H1 (cell line): ENCODE results near the gene IPO13. TPM values are rescaled to one million over a fixed set of nuclear protein-coding genes. Genes with fewer than 3 reads are reported as not detected.

ENCODE experiments used
- ASH2L ChIP-seq: fragments of 200-600, 300-600 bp; sonication (generic); IDR thresholded peaks from one replicate; pipeline ENCODE4 v1.7.1; 2017; ENCODE audit warnings: low read length
- BACH1 ChIP-seq: IDR thresholded peaks from 2 replicates; pipeline ENCODE4 v1.6.1; 2012; ENCODE audit warnings: low read length, improper control_type of control experiment
- BCL11A ChIP-seq, 2 experiments: IDR thresholded peaks; one replicate each; pipeline ENCODE4 v1.6.1; 2011; ENCODE audit warnings: low read depth in 2 of 2, low read length in 2 of 2, mild to moderate bottlenecking in 2 of 2
- BRCA1 ChIP-seq: IDR thresholded peaks from 2 replicates; pipeline ENCODE4 v1.6.1; 2012; ENCODE audit warnings: low read depth, low read length, improper control_type of control experiment
- CBX5 ChIP-seq: fragments of 300-800, 300-1000 bp; sonication (generic); IDR thresholded peaks from 2 replicates; pipeline ENCODE4 v1.7.1; 2016; ENCODE audit warnings: antibody characterized with exemption, low read length, low read depth
- CBX8 ChIP-seq: fragments of 300-800, 300-1000 bp; sonication (generic); IDR thresholded peaks from 2 replicates; pipeline ENCODE4 v1.7.1; 2016; ENCODE audit warnings: low read depth, low read length, borderline replicate concordance
- EGR1 ChIP-seq: IDR thresholded peaks from 2 replicates; pipeline ENCODE4 v1.6.1; 2011; ENCODE audit warnings: low read depth, low read length, borderline replicate concordance
- FOSL1 ChIP-seq: IDR thresholded peaks from 2 replicates; pipeline ENCODE4 v1.6.1; 2011; ENCODE audit warnings: mild to moderate bottlenecking, low read depth, low read length, moderate library complexity; ENCODE audit not compliant: insufficient read depth
- HDAC2 ChIP-seq, 2 experiments: fragments of 300-600 bp in 1 of 2; sonication (generic) in 1 of 2; IDR thresholded peaks; 2 replicates each; pipeline ENCODE4 v1.6.1; 2011 to 2012; ENCODE audit warnings: low read depth in 2 of 2, low read length in 2 of 2, mild to moderate bottlenecking in 2 of 2, moderate library complexity in 2 of 2, borderline replicate concordance in 1 of 2, inconsistent platforms in 1 of 2
- JUN ChIP-seq: IDR thresholded peaks from 2 replicates; pipeline ENCODE4 v1.6.1; 2011; ENCODE audit warnings: low read depth, mild to moderate bottlenecking, improper control_type of control experiment, low read length
- POLR2A ChIP-seq, 2 experiments: IDR thresholded peaks; 1 replicate in 1 of 2; 2 replicates in 1 of 2; pipeline ENCODE4 v1.6.1; 2011; ENCODE audit warnings: low read depth in 2 of 2, low read length in 2 of 2, mild to moderate bottlenecking in 2 of 2; ENCODE audit errors: control extremely low read depth in 1 of 2
- POU5F1 ChIP-seq: IDR thresholded peaks from 2 replicates; pipeline ENCODE4 v1.6.1; 2011; ENCODE audit warnings: low read depth, mild to moderate bottlenecking, low read length, moderate library complexity
- RAD21 ChIP-seq, 2 experiments: IDR thresholded peaks in 1 of 2; conservative IDR thresholded peaks in 1 of 2; 2 replicates each; pipeline ENCODE4 v1.6.1; 2011; ENCODE audit warnings: low read depth in 2 of 2, low read length in 2 of 2, improper control_type of control experiment in 1 of 2, inconsistent platforms in 1 of 2, mild to moderate bottlenecking in 1 of 2, moderate library complexity in 1 of 2
- RNF2 ChIP-seq: fragments of 200-900, 300-1000 bp; sonication (generic); IDR thresholded peaks from 2 replicates; pipeline ENCODE4 v1.7.1; 2016; ENCODE audit warnings: borderline replicate concordance, low read depth, mild to moderate bottlenecking, antibody characterized with exemption, low read length; ENCODE audit not compliant: poor library complexity, severe bottlenecking; ENCODE audit errors: missing control alignments
- SIN3A ChIP-seq, 2 experiments: IDR thresholded peaks in 1 of 2; conservative IDR thresholded peaks in 1 of 2; 2 replicates each; pipeline ENCODE4 v1.6.1; 2011 to 2012; ENCODE audit warnings: low read length in 2 of 2, improper control_type of control experiment in 1 of 2, low read depth in 1 of 2, mild to moderate bottlenecking in 1 of 2
- SUZ12 ChIP-seq: fragments of 200-600 bp; sonication (generic); IDR thresholded peaks from 2 replicates; pipeline ENCODE4 v1.6.1; 2012; ENCODE audit warnings: mild to moderate bottlenecking, inconsistent platforms, low read length, moderate library complexity, mixed read lengths
- TBP ChIP-seq: IDR thresholded peaks from 2 replicates; pipeline ENCODE4 v1.6.1; 2011; ENCODE audit warnings: low read depth, low read length, improper control_type of control experiment
- TEAD4 ChIP-seq: IDR thresholded peaks from 2 replicates; pipeline ENCODE4 v1.6.1; 2012; ENCODE audit warnings: low read depth, low read length, inconsistent platforms, mixed read lengths
- polyA plus RNA-seq, 7 experiments: library from polyadenylated mRNA; depleted of rRNA in 3 of 7; stranded (reverse) in 5 of 7; unstranded in 2 of 7; fragments of >200 nt in 5 of 7; fragments of 200-250 nt in 2 of 7; gene quantifications; 1 replicate in 5 of 7; 2 replicates in 1 of 7; 4 replicates in 1 of 7; pipeline versions ENCODE4 v1.2.1 to v1.2.3, GENCODE V29; 2011 to 2013; ENCODE audit warnings: missing spikeins in 2 of 7, mixed read lengths in 2 of 7
- total RNA-seq: library from RNA; stranded (reverse); fragmentation: NEBNext Ultra II Directional; extraction: Animal tissue kit (Norgen Biotek cat#: 25700); gene quantifications from 2 replicates; pipeline ENCODE4 v1.2.1, GENCODE V29; 2021
- TF ChIP-seq, protein P1 (sequence below): IDR thresholded peaks from 2 replicates; pipeline ENCODE4 v1.6.1; 2012; ENCODE audit warnings: inconsistent platforms
- TF ChIP-seq, protein P2 (sequence below): IDR thresholded peaks from 2 replicates; pipeline ENCODE4 v1.6.1; 2011; ENCODE audit warnings: low read depth, mild to moderate bottlenecking, low read length; ENCODE audit not compliant: insufficient read depth
- TF ChIP-seq, protein P3 (sequence below): IDR thresholded peaks from 2 replicates; pipeline ENCODE4 v1.6.1; 2012; ENCODE audit warnings: inconsistent platforms

Gene IPO13
- total and polyA plus RNA-seq, 2 of the 8 experiments (the other 6 are each of a cell fraction or from before 2014, with no cell fraction given), result 23.0 to 27.0 TPM

DNA sequence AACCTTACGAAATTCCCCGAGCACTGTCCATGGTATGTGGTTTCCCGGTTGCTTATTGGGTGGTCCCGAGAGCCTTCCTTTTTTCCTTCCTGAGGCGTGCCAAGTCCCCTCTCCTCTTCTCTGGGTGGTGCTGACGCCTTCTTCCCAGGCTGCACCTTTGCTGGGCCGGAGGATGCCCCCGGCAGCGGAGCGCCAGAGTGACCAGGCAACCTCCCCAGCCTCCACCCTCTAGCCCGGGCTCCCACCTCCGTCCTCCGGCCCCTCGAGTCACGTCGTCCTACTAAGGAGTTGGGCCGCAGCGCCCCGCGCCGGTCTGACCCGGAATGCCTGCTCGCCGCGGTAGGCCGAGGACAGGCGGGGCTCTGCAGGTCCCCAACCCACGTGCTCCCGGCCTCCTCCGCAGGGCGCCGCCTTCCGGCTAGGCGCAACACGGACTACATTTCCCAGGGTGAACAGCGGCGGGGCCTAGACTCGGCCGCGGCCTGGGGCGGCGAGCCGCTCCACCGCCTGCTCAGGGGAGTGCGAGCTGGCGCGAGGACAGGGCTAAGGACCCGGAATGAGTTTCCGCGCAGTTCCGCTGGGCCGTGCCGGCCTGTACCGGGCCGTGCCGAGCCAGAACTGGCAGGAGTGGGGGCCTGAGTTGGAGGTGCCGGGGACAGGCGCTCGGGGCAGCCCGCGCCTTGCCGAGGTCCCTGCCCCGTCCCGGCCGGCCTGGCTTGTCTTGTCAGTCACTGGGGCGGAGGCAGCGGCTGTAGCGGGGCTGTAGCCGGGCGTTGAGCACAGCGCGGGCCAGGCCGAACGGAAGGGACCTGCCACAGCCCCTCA, at the start of gene IPO13 (continued):
- TF ChIP-seq, protein P1, sequence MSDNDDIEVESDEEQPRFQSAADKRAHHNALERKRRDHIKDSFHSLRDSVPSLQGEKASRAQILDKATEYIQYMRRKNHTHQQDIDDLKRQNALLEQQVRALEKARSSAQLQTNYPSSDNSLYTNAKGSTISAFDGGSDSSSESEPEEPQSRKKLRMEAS, result peak; percentile 95
- TF ChIP-seq CBX8 (no peak), BRCA1 (no peak), TBP (peak; percentile 24; the same call in 1 of the 2 replicates), ASH2L (peak; percentile 66), RAD21 (IDR thresholded peaks at IDR 0.05 in 1 of 2, conservative IDR thresholded peaks at IDR 0.05 in 1 of 2; ENCODE audit: low read depth in 2 of 2, low read length in 2 of 2) (peak; percentile 71 to 77), BCL11A (IDR thresholded peaks at IDR 0.05; ENCODE audit: low read depth in 2 of 2, low read length in 2 of 2) (no peak), BACH1 (peak; percentile 33; the same call in 1 of the 2 replicates), FOSL1 (0 out of 2 replicates have a peak, but pooled peaks have one; percentile 45), JUN (no peak), SUZ12 (no peak), TEAD4 (peak; percentile 87), EGR1 (no peak), SIN3A (conservative IDR thresholded peaks at IDR 0.05 in 1 of 2, IDR thresholded peaks at IDR 0.05 in 1 of 2; ENCODE audit: low read depth in 1 of 2, low read length in 2 of 2) (peak; percentile 82 to 92; a peak in 2 of 4 replicates), HDAC2 (IDR thresholded peaks at IDR 0.05; ENCODE audit: borderline replicate concordance in 1 of 2, low read depth in 2 of 2, low read length in 2 of 2) (peak in 1 of 2 experiments; percentile 56; a peak in 2 of 4 replicates), RNF2 (no peak), POLR2A (IDR thresholded peaks at IDR 0.05; ENCODE audit: control extremely low read depth in 1 of 2, low read depth in 2 of 2, low read length in 2 of 2) (no peak), POU5F1 (no peak), CBX5 (no peak)
- TF ChIP-seq, protein P2, sequence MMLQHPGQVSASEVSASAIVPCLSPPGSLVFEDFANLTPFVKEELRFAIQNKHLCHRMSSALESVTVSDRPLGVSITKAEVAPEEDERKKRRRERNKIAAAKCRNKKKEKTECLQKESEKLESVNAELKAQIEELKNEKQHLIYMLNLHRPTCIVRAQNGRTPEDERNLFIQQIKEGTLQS, result peak; percentile 51; the same call in 1 of the 2 replicates
- TF ChIP-seq, protein P3, sequence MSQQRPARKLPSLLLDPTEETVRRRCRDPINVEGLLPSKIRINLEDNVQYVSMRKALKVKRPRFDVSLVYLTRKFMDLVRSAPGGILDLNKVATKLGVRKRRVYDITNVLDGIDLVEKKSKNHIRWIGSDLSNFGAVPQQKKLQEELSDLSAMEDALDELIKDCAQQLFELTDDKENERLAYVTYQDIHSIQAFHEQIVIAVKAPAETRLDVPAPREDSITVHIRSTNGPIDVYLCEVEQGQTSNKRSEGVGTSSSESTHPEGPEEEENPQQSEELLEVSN, result peak; percentile 70; the same call in 1 of the 2 replicates
